Fibroblast of lung (primary cell): ENCODE data around the gene RBFOX1.

Experiments used
- CTCF ChIP-seq, 2 donors: IDR thresholded peaks in 1 of 2; conservative IDR thresholded peaks in 1 of 2; 1 replicate in 1 of 2; 2 replicates in 1 of 2; pipeline ENCODE4 v1.5.1; 2011 to 2012; ENCODE audit warnings: low read length in 2 of 2, control low read depth in 1 of 2, inconsistent platforms in 1 of 2, low read depth in 1 of 2, mild to moderate bottlenecking in 1 of 2
- EZH2 ChIP-seq: IDR thresholded peaks from 2 replicates; pipeline ENCODE4 v1.5.1; 2012; ENCODE audit warnings: low read length, control low read depth, mild to moderate bottlenecking; ENCODE audit errors: missing control alignments

- TF ChIP-seq CTCF (conservative IDR thresholded peaks at IDR 0.05 in 1 of 2, IDR thresholded peaks at IDR 0.05 in 1 of 2; ENCODE audit: low read depth in 1 of 2, low read length in 2 of 2) (no peak), EZH2 (no peak)
These were observed 412.6 kb downstream of the RBFOX1 start for GRCh38 chr16:7745276-7745675.
